Hematopoietic multipotent progenitor cell (in vitro differentiated cells): ENCODE data around the gene HRAS. TPM values are rescaled to one million over a fixed set of nuclear protein-coding genes. Genes with fewer than 3 reads are reported as not detected.

Experiments used
- DNase-seq, 3 donors: peaks; one replicate each; pipeline ENCODE4 v3.0.0-alpha.2; 2011 to 2015; ENCODE audit warnings: low read depth in 2 of 3, low spot score in 2 of 3
- total RNA-seq: library from RNA; depleted of rRNA; stranded (reverse); fragments of >200 nt; gene quantifications from one replicate; pipeline ENCODE4 v1.2.3, GENCODE V29; 2012

HRAS gene
- total RNA-seq, 1 donor, result 22.1 TPM

- peak in 2 of 3 donors; percentile 72 to 73 for DNase-seq
Measured at GRCh38 chr11:554428-555226, 19.3 kb upstream of the HRAS start.

- DNase-seq, result no peak
Measured at GRCh38 chr11:553988-554340, 18.6 kb upstream of the HRAS start.

DNA sequence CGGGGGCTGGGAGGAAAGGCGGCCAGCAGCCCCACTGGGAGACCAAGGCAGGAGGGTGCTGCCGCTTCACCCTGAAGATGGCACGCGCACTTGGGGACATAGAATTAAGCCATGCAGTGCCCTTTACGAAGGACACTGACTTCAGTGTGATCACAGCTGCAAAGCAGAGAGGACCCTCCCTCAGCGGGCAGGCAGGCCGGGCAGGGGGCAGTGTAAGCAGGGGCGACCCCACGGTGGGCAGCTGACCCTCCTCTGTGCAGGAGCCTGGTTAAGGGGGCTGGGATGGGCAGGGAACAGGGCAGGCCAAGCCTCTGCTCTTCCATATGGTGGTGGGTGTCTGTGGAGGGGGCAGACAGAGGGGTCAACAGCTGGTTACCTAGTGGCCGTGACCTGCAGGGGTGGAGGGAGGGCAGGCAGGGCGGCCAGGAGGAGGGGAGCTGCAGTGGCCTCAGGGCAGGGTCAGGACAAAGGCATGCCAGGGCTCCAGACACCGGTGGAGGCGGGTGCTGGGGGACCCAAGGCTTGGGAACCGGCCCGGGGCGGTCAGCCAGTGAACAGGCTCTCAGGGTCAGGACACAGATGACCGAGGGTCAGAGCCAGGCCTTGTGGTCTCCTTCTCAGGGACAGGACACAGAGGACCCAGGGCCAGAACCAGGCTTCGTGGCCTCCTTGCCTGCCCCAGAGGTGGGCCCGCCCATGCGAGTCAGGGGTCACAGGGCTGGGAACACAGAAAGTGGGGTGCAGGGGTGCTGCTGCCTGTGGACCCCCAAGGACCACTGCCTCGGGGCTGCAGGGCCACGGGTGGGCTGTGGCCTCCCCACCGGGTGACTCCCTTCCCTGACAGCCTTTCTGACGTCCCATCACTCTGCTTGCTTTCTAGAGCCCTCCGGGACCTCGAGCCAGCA is 18.0 kb upstream of the HRAS start:
- DNase-seq, result no peak

- DNase-seq, result no peak
Measured at GRCh38 chr11:551596-551995, 16.2 kb upstream of the HRAS start.

- no peak for DNase-seq
Measured at GRCh38 chr11:551131-551530, 15.8 kb upstream of the HRAS start.

DNA sequence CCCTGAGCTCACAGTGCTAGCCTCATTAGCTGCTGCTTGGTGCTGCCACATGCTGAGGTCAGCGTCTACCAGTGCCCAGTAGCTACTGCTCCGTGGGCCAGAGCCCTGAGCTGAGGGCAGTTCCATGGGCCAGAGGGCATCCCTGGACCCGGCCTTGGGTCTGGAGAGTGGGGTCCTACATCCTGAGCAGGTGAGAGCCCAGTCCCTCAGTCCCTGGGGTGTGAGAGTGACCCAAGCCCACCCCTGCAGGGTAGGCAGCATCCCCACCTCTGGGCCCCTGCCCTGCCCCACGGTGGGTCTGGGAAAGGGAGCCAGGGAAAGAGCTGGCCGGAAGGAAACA is 15.3 kb upstream of the HRAS start:
- no peak for DNase-seq

DNA sequence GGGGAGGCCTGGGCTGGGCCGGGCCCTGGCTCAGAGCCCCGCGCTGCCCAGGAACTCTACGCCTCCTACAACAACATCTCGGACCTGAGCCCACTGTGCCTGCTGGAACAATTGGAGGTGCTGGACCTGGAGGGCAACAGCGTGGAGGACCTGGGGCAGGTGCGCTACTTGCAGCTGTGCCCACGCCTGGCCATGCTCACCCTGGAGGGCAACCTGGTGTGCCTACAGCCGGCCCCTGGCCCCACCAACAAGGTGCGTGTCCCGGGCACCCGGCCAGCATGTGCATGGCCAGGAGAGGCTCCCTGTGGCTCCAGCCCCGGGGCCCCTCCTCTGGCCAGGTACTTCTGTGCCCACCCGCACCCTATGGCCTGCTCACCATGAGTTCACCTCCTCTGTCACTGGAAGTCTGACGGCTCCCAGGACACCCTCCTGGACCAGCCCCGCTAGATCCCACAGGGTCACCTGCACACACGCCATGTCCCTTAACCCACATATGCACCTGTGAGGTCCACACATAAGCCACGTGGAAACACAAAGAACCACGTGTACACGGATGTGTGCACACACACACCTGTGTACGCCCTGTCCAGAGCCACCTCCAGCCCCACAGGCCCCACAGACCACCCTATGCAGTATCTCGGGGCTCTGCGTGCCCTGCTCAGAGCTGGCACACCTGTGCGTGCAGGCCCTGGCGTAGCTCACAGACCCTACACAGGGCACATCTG is 14.8 kb upstream of the HRAS start:
- no peak for DNase-seq

DNA sequence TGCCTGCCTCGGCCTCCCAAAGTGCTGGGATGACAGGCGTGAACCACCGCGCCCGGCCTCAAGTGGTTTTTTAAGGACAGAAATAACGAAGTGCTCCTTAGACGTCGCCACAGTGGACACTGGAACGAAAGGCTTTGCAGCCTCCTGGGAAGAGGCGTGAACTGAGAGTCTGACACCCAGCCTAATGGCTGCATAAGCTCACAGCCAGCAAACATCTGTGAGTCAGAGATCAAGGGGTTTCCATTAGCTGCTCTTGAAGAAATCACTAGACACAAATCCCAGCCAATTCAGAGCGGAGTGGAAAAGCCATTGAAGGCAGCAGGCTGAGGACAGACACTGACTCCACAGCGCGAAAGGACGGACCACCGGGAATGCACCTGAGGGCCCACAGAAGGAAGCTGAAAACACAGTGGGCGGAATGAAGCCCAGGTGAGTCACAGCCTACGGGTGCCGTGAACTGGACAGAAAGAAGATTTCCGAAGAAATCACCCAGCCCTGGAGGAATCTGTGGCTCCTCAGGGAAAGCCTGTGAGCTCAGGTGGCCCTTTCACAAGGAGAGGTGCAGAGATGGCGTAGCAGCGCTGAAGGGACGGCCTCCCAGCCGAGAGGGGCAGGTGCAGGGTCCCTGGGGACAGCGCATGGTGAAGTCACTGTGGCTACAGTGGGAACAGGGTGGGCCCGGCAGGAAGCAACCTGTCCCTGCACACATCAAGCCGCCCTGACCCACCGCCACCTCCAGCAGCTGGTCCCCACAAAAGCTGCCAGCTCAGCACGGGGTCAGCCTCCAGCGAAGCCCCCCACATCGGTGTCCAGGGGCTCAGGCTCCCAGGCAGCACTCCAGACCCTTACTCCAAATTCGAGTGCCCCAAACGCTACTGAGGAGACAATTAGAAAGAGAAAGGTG is 13.6 kb upstream of the HRAS start:
- DNase-seq, result no peak

GRCh38 chr11:545171-545570 is 9.8 kb upstream of the HRAS start:
- no peak for DNase-seq

GRCh38 chr11:544817-545166 is 9.4 kb upstream of the HRAS start:
- no peak for DNase-seq

DNA sequence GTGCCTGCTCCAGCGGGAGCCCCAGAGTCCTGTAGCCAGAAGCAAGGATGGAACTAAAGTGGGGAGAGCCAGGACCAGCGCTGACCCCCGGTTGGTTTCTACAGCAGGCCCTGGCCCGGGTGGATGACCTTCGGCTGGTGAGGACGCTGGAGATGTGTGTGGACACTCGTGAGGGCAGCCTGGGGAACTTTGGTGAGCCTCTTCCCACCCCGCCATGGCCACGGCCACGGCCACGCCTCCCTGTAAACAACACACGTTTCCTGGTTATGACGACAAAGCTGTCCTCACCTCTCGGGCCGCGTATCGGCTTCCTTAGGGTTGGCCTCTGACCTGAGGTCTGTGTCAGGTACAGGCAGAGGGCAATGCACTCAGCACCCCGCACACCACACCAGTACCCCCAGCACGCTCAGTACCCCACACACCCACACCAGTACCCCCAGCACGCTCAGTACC is 6.1 kb upstream of the HRAS start:
- DNase-seq, result no peak

DNA sequence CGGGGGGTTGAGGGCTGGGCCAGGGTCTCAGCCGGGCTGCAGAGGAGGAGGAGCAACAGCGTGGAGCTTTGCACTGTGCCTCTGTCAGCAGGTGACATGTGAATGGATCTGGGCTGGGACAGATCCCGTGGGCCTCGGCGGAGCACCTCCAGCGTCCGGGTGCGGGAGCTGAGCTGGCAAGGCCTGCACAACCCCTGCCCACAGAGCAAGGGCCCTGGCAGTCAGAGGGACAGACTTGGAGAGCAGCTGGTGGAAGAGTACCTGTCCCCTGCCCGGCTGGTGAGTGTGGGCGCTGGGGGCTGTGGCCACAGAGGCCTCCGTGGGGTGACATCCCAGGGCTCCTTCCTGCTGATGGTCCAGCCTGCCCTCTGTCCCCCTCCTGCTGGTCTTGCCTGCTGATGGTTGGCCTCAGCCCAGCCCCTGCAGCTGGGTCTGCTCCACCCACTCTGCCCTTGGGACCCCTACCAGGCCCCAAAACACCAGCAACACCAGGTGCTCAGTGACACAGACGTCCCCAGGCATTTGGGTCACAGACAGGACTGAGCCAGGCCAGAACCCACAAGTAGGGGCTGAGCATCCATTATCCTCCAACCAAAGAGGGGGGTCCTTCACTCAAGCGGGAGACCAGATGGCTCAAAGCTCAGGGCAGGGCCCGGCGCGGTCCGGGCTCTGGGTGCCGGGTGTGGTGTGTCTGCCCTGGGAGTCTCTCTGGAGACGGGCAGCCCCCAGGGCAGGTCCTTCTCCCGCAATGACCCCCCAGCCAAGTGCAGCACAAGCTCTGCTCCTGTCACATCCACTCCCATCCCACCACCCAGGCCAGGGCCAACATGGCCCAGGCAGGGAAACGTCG is 5.4 kb upstream of the HRAS start:
- no peak for DNase-seq

- DNase-seq, result no peak
Measured at GRCh38 chr11:539971-540481, 4.7 kb upstream of the HRAS start.

DNA sequence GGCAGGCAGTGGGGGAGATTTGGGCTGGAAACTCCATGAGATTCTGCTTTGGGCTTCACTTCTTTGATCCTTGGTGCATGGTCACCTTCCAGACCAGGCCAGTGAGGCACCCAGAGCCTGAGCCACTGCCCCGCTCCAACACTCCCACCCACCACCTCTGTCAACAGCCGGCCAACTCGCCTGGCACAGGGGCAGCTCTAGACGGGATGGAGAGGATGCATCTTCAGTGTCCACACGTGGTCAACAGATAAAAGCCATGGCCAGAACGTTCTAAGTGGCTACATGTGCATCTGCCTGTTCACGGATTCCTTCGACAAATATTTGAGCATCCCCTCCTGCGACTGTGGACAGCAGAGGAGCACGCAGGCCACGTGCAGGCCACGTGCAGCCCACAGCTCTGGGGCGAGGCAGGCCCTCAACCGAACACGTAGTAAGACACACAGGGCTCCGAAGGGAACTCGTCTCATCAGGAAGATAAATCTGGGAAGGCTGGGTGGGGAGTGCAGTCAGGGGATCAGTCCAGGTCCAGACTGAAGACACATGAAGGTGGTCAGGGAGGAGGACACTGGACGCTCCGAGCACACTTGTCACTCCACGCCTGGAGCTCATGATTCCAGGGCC is 3.2 kb upstream of the HRAS start:
- DNase-seq, result no peak

- DNase-seq, result no peak
Measured at GRCh38 chr11:537622-538430, 2.5 kb upstream of the HRAS start.

- DNase-seq, result peak; percentile 86 to 92 (median 90)
Measured at GRCh38 chr11:536841-537621, 1.7 kb upstream of the HRAS start, which contains the start of gene LRRC56. TSS of gene LRRC56 (plus strand) at chr11:537527. CDS start at chr11:540685, 3,158 bp downstream.

GRCh38 chr11:535210-535518 is 212 bp downstream of the HRAS start:
- DNase-seq, result no peak
